Lower lobe of right lung (tissue), 2 donors: ENCODE results near the gene CMTM4. TPM values are rescaled to one million over a fixed set of nuclear protein-coding genes. Genes with fewer than 3 reads are reported as not detected.
A peak's percentile ranks its signal among the peaks of the same experiment; 100 is the strongest.

Experiments used
- ATAC-seq, 2 donors: fragments of 200-7000 bp; cut with Tn5 transposase; one replicate each; pipeline ENCODE4 v1.9.1; 2020 to 2022; ENCODE audit warnings: mild to moderate bottlenecking in 2 of 2, moderate library complexity in 2 of 2
- DNase-seq: peaks from one replicate; pipeline ENCODE4 v3.0.0-alpha.2; 2020
- H3K27ac ChIP-seq: fragments of 200-600 bp; one replicate; pipeline ENCODE4 v1.8.0; 2022
- H3K27me3 ChIP-seq: fragments of 200-600 bp; one replicate; pipeline ENCODE4 v1.8.0; 2022; ENCODE audit warnings: low read depth
- H3K36me3 ChIP-seq: fragments of 200-600 bp; one replicate; pipeline ENCODE4 v1.8.0; 2022; ENCODE audit warnings: mild to moderate bottlenecking
- H3K4me1 ChIP-seq: fragments of 200-600 bp; one replicate; pipeline ENCODE4 v1.8.0; 2022
- H3K4me3 ChIP-seq: fragments of 200-600 bp; one replicate; pipeline ENCODE4 v1.8.0; 2022; ENCODE audit warnings: mild to moderate bottlenecking
- H3K9me3 ChIP-seq: fragments of 200-600 bp; one replicate; pipeline ENCODE4 v1.8.0; 2022
- intact Hi-C: fragments of 100-400 bp; cut with DNase I; formaldehyde crosslinking; loops from one replicate; pipeline ENCODE4 v1.11.0; 2022
- total RNA-seq: library from RNA; stranded (reverse); fragmentation: NEBNext Ultra II Directional; extraction: Animal tissue kit (Norgen Biotek cat#: 25700); gene quantifications from one replicate; pipeline ENCODE4 v1.2.1, GENCODE V29; 2021
- TF ChIP-seq, protein P1 (sequence below): fragments of 200-600 bp; IDR thresholded peaks from one replicate; pipeline ENCODE4 v1.8.0; 2022; ENCODE audit warnings: antibody characterized with exemption, mild to moderate bottlenecking
- donor health status: DM: no; HTN: yes; CAD: no; lungs with severe emphysema.

The CMTM4 gene
- total RNA-seq, 1 donor from 2014 or later, result 52.5 TPM

DNA sequence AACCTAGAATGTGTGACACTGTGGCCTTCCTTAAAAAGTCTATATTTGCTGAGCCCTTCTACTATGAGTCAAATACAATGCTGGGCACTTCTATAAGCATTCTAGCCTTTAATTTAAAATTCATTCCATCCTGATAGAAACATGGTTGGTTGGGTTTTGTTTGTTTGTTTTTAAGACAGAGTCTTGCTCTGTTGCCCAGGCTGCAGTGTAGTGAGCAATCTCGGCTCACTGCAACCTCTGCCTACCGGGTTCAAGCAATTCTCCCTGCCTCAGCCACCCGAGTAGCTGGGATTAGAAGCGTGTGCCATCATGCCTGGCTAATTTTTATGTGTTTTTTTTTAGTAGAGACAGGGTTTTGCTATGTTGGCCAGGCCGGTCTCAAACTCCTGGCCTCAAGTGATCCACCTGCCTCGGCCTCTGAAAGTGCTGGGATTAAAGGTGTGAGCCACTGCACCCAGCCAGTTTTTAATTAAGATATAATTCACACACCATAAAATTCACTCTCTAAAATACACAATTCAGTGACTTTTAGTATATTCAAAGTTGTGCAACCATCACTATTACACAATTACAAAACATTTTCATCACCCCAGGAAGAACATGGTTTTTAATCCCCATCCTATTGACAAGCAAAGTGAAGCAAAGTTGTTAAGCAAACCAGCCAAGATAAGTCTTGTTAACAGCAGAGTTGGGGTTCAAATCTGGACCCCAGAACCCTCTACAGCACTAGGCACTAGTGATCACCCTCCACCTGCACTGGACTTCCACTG, 42.8 kb downstream of the CMTM4 start:
- no peaks in the 10 kb centered on the region for H3K9me3 ChIP-seq
- TF ChIP-seq, protein P1, sequence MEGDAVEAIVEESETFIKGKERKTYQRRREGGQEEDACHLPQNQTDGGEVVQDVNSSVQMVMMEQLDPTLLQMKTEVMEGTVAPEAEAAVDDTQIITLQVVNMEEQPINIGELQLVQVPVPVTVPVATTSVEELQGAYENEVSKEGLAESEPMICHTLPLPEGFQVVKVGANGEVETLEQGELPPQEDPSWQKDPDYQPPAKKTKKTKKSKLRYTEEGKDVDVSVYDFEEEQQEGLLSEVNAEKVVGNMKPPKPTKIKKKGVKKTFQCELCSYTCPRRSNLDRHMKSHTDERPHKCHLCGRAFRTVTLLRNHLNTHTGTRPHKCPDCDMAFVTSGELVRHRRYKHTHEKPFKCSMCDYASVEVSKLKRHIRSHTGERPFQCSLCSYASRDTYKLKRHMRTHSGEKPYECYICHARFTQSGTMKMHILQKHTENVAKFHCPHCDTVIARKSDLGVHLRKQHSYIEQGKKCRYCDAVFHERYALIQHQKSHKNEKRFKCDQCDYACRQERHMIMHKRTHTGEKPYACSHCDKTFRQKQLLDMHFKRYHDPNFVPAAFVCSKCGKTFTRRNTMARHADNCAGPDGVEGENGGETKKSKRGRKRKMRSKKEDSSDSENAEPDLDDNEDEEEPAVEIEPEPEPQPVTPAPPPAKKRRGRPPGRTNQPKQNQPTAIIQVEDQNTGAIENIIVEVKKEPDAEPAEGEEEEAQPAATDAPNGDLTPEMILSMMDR, result no peak
- ATAC-seq (no peak), DNase-seq (no peak)
- H3K27ac ChIP-seq, result no peak overlapping the region
- no peak overlapping the region for H3K4me3 ChIP-seq
- no peaks in the 10 kb centered on the region for H3K27me3 ChIP-seq
- intact Hi-C loops, result no loop called here
- peaks cover 27% of the 10 kb centered on the region for H3K4me1 ChIP-seq
- H3K36me3 ChIP-seq, result no peaks in the 10 kb centered on the region

DNA sequence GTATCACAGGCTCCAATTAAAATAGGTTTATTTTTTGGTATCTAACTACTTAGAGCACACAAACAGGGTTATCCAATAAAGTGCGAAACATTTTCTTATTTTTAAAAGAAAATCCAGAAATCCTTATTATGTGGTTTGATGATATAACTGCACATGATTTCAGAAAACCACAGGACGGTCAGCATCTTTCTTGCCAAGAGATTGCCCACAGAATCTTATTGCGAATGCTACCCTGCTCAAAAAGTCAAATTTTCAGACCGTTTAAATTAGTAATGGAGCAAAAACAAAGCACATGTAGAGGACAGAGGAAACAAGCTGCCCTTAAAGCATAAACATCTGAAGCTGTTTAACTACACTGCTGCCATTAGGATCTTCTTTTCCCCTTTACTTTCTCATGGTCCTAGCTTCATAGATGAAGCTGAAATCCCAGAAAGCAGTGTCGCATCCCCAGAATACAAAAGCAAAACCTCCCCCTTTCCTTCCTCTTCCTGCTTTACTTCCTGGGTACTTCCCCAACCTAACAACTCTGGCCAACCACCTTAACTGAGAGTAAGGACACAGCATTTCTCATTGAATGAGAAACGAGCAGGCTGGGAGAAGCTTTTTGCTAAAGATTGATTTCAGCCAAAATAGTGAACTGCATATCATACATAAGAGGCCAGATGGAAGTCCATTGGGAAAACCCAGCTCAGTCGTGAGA, 43.7 kb downstream of the CMTM4 start:
- H3K27ac ChIP-seq, result no peak overlapping the region
- no peaks in the 10 kb centered on the region for H3K9me3 ChIP-seq
- peaks cover 27% of the 10 kb centered on the region for H3K4me1 ChIP-seq
- H3K4me3 ChIP-seq, result no peak overlapping the region
- intact Hi-C loops, result no loop called here
- H3K27me3 ChIP-seq, result no peaks in the 10 kb centered on the region
- TF ChIP-seq, protein P1, result no peak
- ATAC-seq (no peak), DNase-seq (no peak)
- no peaks in the 10 kb centered on the region for H3K36me3 ChIP-seq

DNA sequence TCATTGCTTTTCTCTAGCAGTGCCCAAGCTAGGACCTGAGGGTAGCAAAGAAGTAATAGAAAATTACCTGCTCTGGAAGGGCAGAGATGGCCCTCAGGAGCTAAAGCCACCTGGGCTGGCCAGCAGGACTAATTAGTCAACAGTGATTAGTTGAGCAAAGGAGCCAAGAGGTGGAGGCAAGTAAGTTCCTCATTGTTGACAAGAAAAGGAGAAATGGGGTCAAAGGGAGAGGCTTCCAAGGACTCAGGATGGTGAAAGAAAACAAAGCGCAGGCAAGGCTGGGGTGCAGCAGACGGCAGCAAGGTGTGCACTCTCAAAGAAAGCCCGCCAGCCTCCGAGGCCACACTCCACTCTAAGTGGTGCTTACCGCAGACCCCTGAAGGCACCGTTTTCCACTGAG, 44.6 kb downstream of the CMTM4 start:
- Histone ChIP-seq H3K36me3 (no peaks in the 10 kb centered on the region), H3K27me3 (no peaks in the 10 kb centered on the region), H3K4me3 (no peak overlapping the region), H3K4me1 (peaks cover 27% of the 10 kb centered on the region), H3K9me3 (no peaks in the 10 kb centered on the region), H3K27ac (no peak overlapping the region)
- intact Hi-C loops, result no loop called here
- TF ChIP-seq, protein P1, result no peak
- DNase-seq, result no peak
- ATAC-seq, result peak in 1 of 2 donors; percentile 13

DNA sequence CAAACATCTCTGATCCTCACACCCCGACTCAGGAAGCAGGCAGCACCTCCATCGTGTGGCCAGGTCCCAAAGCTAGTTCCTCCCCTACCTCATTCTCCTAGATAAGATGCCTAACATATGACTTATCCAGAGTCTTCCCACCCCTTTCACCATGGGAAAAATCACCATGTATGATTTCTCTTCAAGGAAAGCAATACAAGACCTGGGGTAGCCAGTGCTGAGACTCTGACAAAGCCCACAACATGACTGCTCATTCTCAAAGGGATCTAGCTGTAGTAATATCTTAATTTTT, 45.1 kb downstream of the CMTM4 start:
- Histone ChIP-seq H3K9me3 (no peaks in the 10 kb centered on the region), H3K27ac (no peak overlapping the region), H3K36me3 (no peaks in the 10 kb centered on the region), H3K27me3 (no peaks in the 10 kb centered on the region), H3K4me3 (no peak overlapping the region), H3K4me1 (peaks cover 27% of the 10 kb centered on the region)
- DNase-seq (no peak), ATAC-seq (no peak)
- intact Hi-C loops, result no loop called here
- TF ChIP-seq, protein P1, result no peak

DNA sequence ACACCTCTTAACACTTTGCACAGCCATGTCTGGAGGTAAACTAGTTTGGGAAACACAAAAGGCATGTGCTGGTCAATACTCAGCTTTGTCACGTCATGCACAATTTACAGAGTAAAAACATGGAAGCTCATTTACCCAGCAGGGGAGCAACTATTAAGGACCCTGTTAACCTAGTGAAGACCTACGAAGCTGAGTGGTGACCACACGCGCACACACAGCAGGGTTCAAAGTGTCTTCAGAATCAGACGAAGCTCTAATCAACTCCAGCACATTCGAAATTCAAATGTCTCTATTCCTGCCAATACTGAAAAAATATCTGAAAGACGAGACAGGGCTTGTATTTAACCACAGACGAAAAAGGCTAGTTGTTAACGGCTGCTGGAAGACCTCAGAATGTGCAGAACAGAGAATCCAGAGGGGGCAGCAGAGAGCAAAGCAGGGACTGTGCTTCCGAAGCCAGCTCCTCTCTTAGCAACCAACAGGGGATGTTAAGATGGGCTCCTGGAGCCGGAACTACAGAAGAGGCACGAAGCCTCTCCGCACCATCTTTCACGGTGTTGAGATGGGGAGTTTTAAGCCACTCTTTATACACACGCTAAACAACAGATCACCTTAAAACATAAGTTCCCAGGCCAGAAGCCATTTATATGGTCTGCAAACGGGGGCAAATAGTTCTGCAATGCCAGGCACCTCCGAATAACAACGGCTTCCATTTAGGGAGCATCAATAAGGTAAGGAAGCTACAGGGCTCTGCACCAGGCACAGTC, 45.7 kb downstream of the CMTM4 start:
- DNase-seq (peak; percentile 68), ATAC-seq (peak; percentile 93)
- H3K27ac ChIP-seq, result no peak overlapping the region
- H3K4me3 ChIP-seq, result no peak overlapping the region
- H3K4me1 ChIP-seq, result peaks cover 27% of the 10 kb centered on the region
- intact Hi-C loops, result no loop called here
- TF ChIP-seq, protein P1, result peak; percentile 92
- no peaks in the 10 kb centered on the region for H3K9me3 ChIP-seq
- no peaks in the 10 kb centered on the region for H3K36me3 ChIP-seq
- H3K27me3 ChIP-seq, result no peaks in the 10 kb centered on the region
